Spinal cord (tissue), 10 donors: Measurements from ENCODE around the gene SYNPR. TPM values are rescaled to one million over a fixed set of nuclear protein-coding genes. Genes with fewer than 3 reads are reported as not detected.
"Not testable (repeated sequence)": the region's sequence is repeated elsewhere in the genome, so short reads cannot be mapped to it uniquely, and the experiment has no call there.

Experiments
- DNase-seq, 6 donors: peaks; one replicate each; pipeline versions ENCODE4 v3.0.0 to v3.0.0-alpha.2; 2013 to 2015; ENCODE audit warnings: low spot score in 6 of 6, low read depth in 4 of 6
- H3K27ac ChIP-seq: one replicate; pipeline ENCODE4 v1.5.1; 2013; ENCODE audit warnings: low read depth, low read length, control low read depth
- H3K27me3 ChIP-seq: one replicate; pipeline ENCODE4 v1.6.1; 2013; ENCODE audit warnings: low read length; ENCODE audit not compliant: control insufficient read depth, insufficient read depth
- H3K36me3 ChIP-seq: one replicate; pipeline ENCODE4 v1.6.1; 2013; ENCODE audit warnings: low read length; ENCODE audit not compliant: control insufficient read depth, insufficient read depth
- H3K4me1 ChIP-seq: one replicate; pipeline ENCODE4 v1.6.1; 2013; ENCODE audit warnings: low read length; ENCODE audit not compliant: control insufficient read depth, insufficient read depth
- H3K4me3 ChIP-seq: one replicate; pipeline ENCODE4 v1.5.1; 2013; ENCODE audit warnings: low read depth, low read length, control low read depth
- H3K9me3 ChIP-seq: one replicate; pipeline ENCODE4 v1.6.1; 2013; ENCODE audit warnings: low read length; ENCODE audit not compliant: control insufficient read depth, insufficient read depth
- WGBS: methylation state at CpG from one replicate; pipeline ENCODE4 v1.1.5; 2013; ENCODE audit warnings: missing lambda C conversion rate; ENCODE audit not compliant: insufficient coverage; 5-methylcytosine and 5-hydroxymethylcytosine counted together
- polyA plus RNA-seq, 2 donors: library from polyadenylated mRNA; unstranded; fragments of 120-200 nt; gene quantifications; one replicate each; pipeline ENCODE4 v1.2.1, GENCODE V29; 2013; ENCODE audit not compliant: insufficient read length in 2 of 2
- total RNA-seq, 2 donors: library from RNA; depleted of rRNA in 1 of 2; stranded (reverse); fragments of 120-200 nt in 1 of 2; fragments of >200 nt in 1 of 2; gene quantifications; one replicate each; pipeline versions ENCODE4 v1.2.3 to v1.2.4, GENCODE V29; 2013 to 2014
- donor health status: healthy.

Gene SYNPR
- total and polyA plus RNA-seq, 4 donors, result 9.9 to 83.5 (median 63.8) TPM

GRCh38 chr3:63635186-63635585 is 357.1 kb downstream of the SYNPR start:
- Histone ChIP-seq H3K4me3 (no peak overlapping the region), H3K4me1 (no peaks in the 10 kb centered on the region), H3K27ac (no peak overlapping the region), H3K9me3 (peaks cover 1% of the 10 kb centered on the region), H3K36me3 (no peaks in the 10 kb centered on the region), H3K27me3 (no peaks in the 10 kb centered on the region)
- 100% methylated on average over 2 of the region's 3 CpGs for WGBS
- DNase-seq, result no peak

GRCh38 chr3:63639806-63640205 is 361.7 kb downstream of the SYNPR start:
- no peak for DNase-seq
- H3K4me3 ChIP-seq, result no peak overlapping the region
- peaks cover 1% of the 10 kb centered on the region for H3K9me3 ChIP-seq
- no CpG with 5 or more reads among the region's 2 CpGs for WGBS
- no peaks in the 10 kb centered on the region for H3K36me3 ChIP-seq
- H3K27me3 ChIP-seq, result no peaks in the 10 kb centered on the region
- no peak overlapping the region for H3K27ac ChIP-seq
- H3K4me1 ChIP-seq, result no peaks in the 10 kb centered on the region

- H3K9me3 ChIP-seq, result no peaks in the 10 kb centered on the region
- no peaks in the 10 kb centered on the region for H3K36me3 ChIP-seq
- no peak overlapping the region for H3K4me3 ChIP-seq
- DNase-seq, result no peak
- no peaks in the 10 kb centered on the region for H3K4me1 ChIP-seq
- WGBS, result no CpG with 5 or more reads among the region's 1 CpG
- no peaks in the 10 kb centered on the region for H3K27me3 ChIP-seq
- H3K27ac ChIP-seq, result no peak overlapping the region
Measured at GRCh38 chr3:63642488-63642887, 364.4 kb downstream of the SYNPR start.

- H3K4me3 ChIP-seq, result no peak overlapping the region
- 57% methylated on average over 4 of the region's 5 CpGs for WGBS
- H3K27ac ChIP-seq, result no peak overlapping the region
- no peaks in the 10 kb centered on the region for H3K36me3 ChIP-seq
- H3K9me3 ChIP-seq, result no peaks in the 10 kb centered on the region
- no peaks in the 10 kb centered on the region for H3K27me3 ChIP-seq
- peak in 2 of 6 donors; percentile 21 to 59 for DNase-seq
- no peaks in the 10 kb centered on the region for H3K4me1 ChIP-seq
Measured at GRCh38 chr3:63644212-63644797, 366.2 kb downstream of the SYNPR start.

- WGBS, result 71% methylated on average over 15 of the region's 25 CpGs
- DNase-seq, result peak in 1 of 6 donors; percentile 34
- H3K9me3 ChIP-seq, H3K27me3 ChIP-seq, H3K27ac ChIP-seq, H3K4me3 ChIP-seq, H3K36me3 ChIP-seq, H3K4me1 ChIP-seq: not testable (repeated sequence)
Measured at GRCh38 chr3:63644928-63645781, 367.0 kb downstream of the SYNPR start.

GRCh38 chr3:63652066-63652725 is 374.1 kb downstream of the SYNPR start, which contains the start of gene SNTN:
Gene SNTN, plus strand, starts transcription at chr3:63652675. Its CDS starts 13 bp downstream, at chr3:63652688.
- no peak within 1 kb of the TSS for H3K4me3 ChIP-seq
- H3K36me3 ChIP-seq, result no peaks in the 10 kb centered on the region
- no peak within 1 kb of the TSS for H3K27ac ChIP-seq
- 86% methylated on average over 5 of the region's 5 CpGs for WGBS
- H3K27me3 ChIP-seq, result no peaks in the 10 kb centered on the region
- DNase-seq, result no peak
- H3K4me1 ChIP-seq, result no peaks in the 10 kb centered on the region
- no peaks in the 10 kb centered on the region for H3K9me3 ChIP-seq

GRCh38 chr3:63654211-63654610 is 376.1 kb downstream of the SYNPR start:
- H3K9me3 ChIP-seq, result no peaks in the 10 kb centered on the region
- no peak for DNase-seq
- H3K4me3 ChIP-seq, result no peak overlapping the region
- H3K36me3 ChIP-seq, result no peaks in the 10 kb centered on the region
- no peaks in the 10 kb centered on the region for H3K27me3 ChIP-seq
- WGBS, result 78% methylated on average over 2 of the region's 4 CpGs
- H3K4me1 ChIP-seq, result no peaks in the 10 kb centered on the region
- no peak overlapping the region for H3K27ac ChIP-seq

- H3K4me3 ChIP-seq, result no peak overlapping the region
- no peaks in the 10 kb centered on the region for H3K36me3 ChIP-seq
- no peak overlapping the region for H3K27ac ChIP-seq
- H3K27me3 ChIP-seq, result no peaks in the 10 kb centered on the region
- H3K9me3 ChIP-seq, result no peaks in the 10 kb centered on the region
- DNase-seq, result no peak
- WGBS, result no CpG with 5 or more reads among the region's 5 CpGs
- H3K4me1 ChIP-seq, result no peaks in the 10 kb centered on the region
Measured at GRCh38 chr3:63654931-63655330, 376.8 kb downstream of the SYNPR start.

GRCh38 chr3:63655519-63655918 is 377.4 kb downstream of the SYNPR start:
- WGBS, result no CpG with 5 or more reads among the region's 4 CpGs

More at GRCh38 chr3:63655519-63655918, 377.4 kb downstream of the SYNPR start:
- no peak overlapping the region for H3K4me3 ChIP-seq
- H3K36me3 ChIP-seq, result no peaks in the 10 kb centered on the region
- H3K27ac ChIP-seq, result no peak overlapping the region
- DNase-seq, result no peak
- H3K4me1 ChIP-seq, result no peaks in the 10 kb centered on the region
- H3K9me3 ChIP-seq, result no peaks in the 10 kb centered on the region
- H3K27me3 ChIP-seq, result no peaks in the 10 kb centered on the region
